Measurements from ENCODE around the gene RAB11FIP3.

- TF ChIP-seq CTCF (IDR thresholded peaks at IDR 0.05) (no peak), POLR2AphosphoS5 (IDR thresholded peaks at IDR 0.05) (no peak)
Observed at GRCh38 chr16:548586-548985, 123.1 kb downstream of the RAB11FIP3 start.

All from prostate gland (tissue), 2 donors.